HUES64 (cell line): ENCODE data around the gene MAGOHB.

ENCODE experiments used
- H3K27ac ChIP-seq: 2 replicates; pipeline ENCODE4 v1.7.0; 2013; ENCODE audit warnings: low read depth, low read length, inconsistent platforms
- H3K27me3 ChIP-seq: 2 replicates; pipeline ENCODE4 v1.6.1; 2013; ENCODE audit warnings: mild to moderate bottlenecking, low read length; ENCODE audit not compliant: insufficient read depth
- H3K36me3 ChIP-seq: 2 replicates; pipeline ENCODE4 v1.6.1; 2013; ENCODE audit warnings: mild to moderate bottlenecking, low read length; ENCODE audit not compliant: insufficient read depth
- H3K4me1 ChIP-seq: 2 replicates; pipeline ENCODE4 v1.6.1; 2013; ENCODE audit warnings: mild to moderate bottlenecking, low read length, moderate library complexity; ENCODE audit not compliant: insufficient read depth
- H3K4me3 ChIP-seq: 2 replicates; pipeline ENCODE4 v1.5.1; 2013; ENCODE audit warnings: mild to moderate bottlenecking, low read length, moderate library complexity
- H3K9ac ChIP-seq: 2 replicates; pipeline ENCODE4 v1.6.1; 2013; ENCODE audit warnings: mild to moderate bottlenecking, low read depth, low read length
- H3K9me3 ChIP-seq: 2 replicates; pipeline ENCODE4 v1.6.1; 2013; ENCODE audit warnings: low read depth, low read length; ENCODE audit not compliant: insufficient read depth
- WGBS: fragments of 150-250, 120-280 bp; methylation state at CpG from one replicate; pipeline ENCODE4 v1.1.7; 2013; ENCODE audit warnings: missing lambda C conversion rate; 5-methylcytosine and 5-hydroxymethylcytosine counted together

Gene MAGOHB

GRCh38 chr12:10554756-10555481 is 58.5 kb downstream of the MAGOHB start:
- H3K27ac ChIP-seq, result no peak overlapping the region
- WGBS, result 94% methylated on average over 7 of the region's 7 CpGs
- H3K36me3 ChIP-seq, result no peaks in the 10 kb centered on the region
- H3K4me3 ChIP-seq, result no peak overlapping the region
- no peaks in the 10 kb centered on the region for H3K27me3 ChIP-seq
- no peaks in the 10 kb centered on the region for H3K9me3 ChIP-seq
- H3K9ac ChIP-seq, result no peak overlapping the region
- H3K4me1 ChIP-seq, result peaks cover 12% of the 10 kb centered on the region

GRCh38 chr12:10554228-10554755 is 59.1 kb downstream of the MAGOHB start:
- no peaks in the 10 kb centered on the region for H3K27me3 ChIP-seq
- H3K4me1 ChIP-seq, result peaks cover 12% of the 10 kb centered on the region
- H3K9ac ChIP-seq, result no peak overlapping the region
- WGBS, result 89% methylated on average over 6 of the region's 6 CpGs
- no peak overlapping the region for H3K27ac ChIP-seq
- H3K36me3 ChIP-seq, result no peaks in the 10 kb centered on the region
- H3K4me3 ChIP-seq, result no peak overlapping the region
- H3K9me3 ChIP-seq, result no peaks in the 10 kb centered on the region
